Measurements from ENCODE around the gene ZHX3. TPM values are rescaled to one million over a fixed set of nuclear protein-coding genes. Genes with fewer than 3 reads are reported as not detected.

Gene ZHX3
- polyA plus RNA-seq, 3 donors: 0.58 to 3.2 (median 1.1) TPM

DNA sequence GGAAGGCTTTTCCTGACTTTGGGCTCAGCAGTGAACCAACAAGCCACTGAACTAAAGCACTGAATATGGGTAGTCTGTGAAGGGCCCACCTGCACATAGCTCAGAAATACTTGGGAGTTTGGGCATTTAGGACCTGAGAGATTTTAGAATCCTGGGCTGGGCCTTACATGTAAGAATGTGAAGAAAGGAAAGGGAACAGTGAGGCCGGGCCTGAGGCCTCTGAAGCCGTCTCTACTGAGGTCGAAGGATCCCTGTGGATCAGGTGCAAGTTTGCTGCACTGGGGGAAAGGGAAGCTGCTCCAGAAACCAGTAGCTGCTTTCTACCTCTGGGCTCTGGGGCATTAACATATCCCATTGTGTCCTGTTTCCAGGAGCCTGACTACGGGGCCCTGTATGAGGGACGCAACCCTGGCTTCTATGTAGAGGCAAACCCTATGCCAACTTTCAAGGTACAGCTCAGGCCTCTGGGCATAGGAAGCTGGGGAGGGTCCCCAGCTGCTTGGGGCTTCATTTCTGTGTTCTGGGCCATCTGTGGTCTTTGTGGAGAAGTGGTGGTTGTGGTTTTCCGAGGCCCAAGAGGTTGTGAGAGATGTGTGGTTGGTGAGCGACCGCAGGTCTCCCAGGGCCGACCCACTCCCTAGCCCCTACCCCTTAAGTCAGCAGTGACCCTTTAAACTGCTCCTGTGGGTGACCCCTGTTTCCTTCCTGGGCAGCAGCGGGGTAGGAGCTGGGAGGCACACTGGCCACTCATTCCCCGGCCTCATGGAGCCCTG is 149.9 kb downstream of the ZHX3 start:
- peaks cover 39 to 63% (median 41%) of the 10 kb centered on the region in 3 donors for H3K27me3 Mint-ChIP-seq (ENCODE audit: low read depth in 3 of 3)
- intact Hi-C loops (cut with micrococcal nuclease): no loop called here
- peaks cover 8 to 26% of the 10 kb centered on the region in 2 donors for H3K36me3 Mint-ChIP-seq
- no peak overlapping the region for H3K27ac Mint-ChIP-seq
- no peak overlapping the region for H3K4me3 Mint-ChIP-seq
- Histone ChIP-seq H3K4me2 (replicated peaks; ENCODE audit: extremely low read depth, low read length, poor library complexity, severe bottlenecking) (no peak overlapping the region), H4K20me1 (ENCODE audit: insufficient read depth, low read length) (no peaks in the 10 kb centered on the region), H3K27me3 (ENCODE audit: control insufficient read depth in 2 of 2, insufficient read depth in 2 of 2, low read length in 2 of 2) (peaks cover 0 to 6% of the 10 kb centered on the region in 2 donors), H3K9ac (ENCODE audit: insufficient read depth, low read length, poor library complexity, severe bottlenecking) (no peak overlapping the region), H3K4me3 (replicated peaks in 1 of 3; ENCODE audit: low read depth in 2 of 3, low read length in 3 of 3) (no peak overlapping the region), H3K79me2 (ENCODE audit: insufficient read depth, low read length) (no peaks in the 10 kb centered on the region), H3K9me3 (replicated peaks in 1 of 2; ENCODE audit: control insufficient read depth in 1 of 2, insufficient read depth in 1 of 2, low read length in 2 of 2) (no peaks in the 10 kb centered on the region), H2AFZ (ENCODE audit: insufficient read depth, low read depth, low read length, poor library complexity, severe bottlenecking) (no peak overlapping the region), H3K36me3 (replicated peaks in 1 of 2; ENCODE audit: control insufficient read depth in 1 of 2, insufficient read depth in 2 of 2, low read length in 2 of 2) (no peaks in the 10 kb centered on the region), H3K4me1 (ENCODE audit: control insufficient read depth in 1 of 2, insufficient read depth in 2 of 2, low read length in 2 of 2) (no peaks in the 10 kb centered on the region), H3K27ac (ENCODE audit: low read depth in 1 of 2, low read length in 2 of 2) (no peak overlapping the region)
- no peaks in the 10 kb centered on the region for H3K4me1 Mint-ChIP-seq
- DNase-seq: no peak
- TF ChIP-seq, protein P1, sequence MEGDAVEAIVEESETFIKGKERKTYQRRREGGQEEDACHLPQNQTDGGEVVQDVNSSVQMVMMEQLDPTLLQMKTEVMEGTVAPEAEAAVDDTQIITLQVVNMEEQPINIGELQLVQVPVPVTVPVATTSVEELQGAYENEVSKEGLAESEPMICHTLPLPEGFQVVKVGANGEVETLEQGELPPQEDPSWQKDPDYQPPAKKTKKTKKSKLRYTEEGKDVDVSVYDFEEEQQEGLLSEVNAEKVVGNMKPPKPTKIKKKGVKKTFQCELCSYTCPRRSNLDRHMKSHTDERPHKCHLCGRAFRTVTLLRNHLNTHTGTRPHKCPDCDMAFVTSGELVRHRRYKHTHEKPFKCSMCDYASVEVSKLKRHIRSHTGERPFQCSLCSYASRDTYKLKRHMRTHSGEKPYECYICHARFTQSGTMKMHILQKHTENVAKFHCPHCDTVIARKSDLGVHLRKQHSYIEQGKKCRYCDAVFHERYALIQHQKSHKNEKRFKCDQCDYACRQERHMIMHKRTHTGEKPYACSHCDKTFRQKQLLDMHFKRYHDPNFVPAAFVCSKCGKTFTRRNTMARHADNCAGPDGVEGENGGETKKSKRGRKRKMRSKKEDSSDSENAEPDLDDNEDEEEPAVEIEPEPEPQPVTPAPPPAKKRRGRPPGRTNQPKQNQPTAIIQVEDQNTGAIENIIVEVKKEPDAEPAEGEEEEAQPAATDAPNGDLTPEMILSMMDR (IDR thresholded peaks at IDR 0.05): no peak
- WGBS (ENCODE audit: insufficient coverage): 34% methylated on average over 4 of the region's 11 CpGs
- peaks cover 0 to 2% (median 0%) of the 10 kb centered on the region in 7 donors for H3K9me3 Mint-ChIP-seq

DNA sequence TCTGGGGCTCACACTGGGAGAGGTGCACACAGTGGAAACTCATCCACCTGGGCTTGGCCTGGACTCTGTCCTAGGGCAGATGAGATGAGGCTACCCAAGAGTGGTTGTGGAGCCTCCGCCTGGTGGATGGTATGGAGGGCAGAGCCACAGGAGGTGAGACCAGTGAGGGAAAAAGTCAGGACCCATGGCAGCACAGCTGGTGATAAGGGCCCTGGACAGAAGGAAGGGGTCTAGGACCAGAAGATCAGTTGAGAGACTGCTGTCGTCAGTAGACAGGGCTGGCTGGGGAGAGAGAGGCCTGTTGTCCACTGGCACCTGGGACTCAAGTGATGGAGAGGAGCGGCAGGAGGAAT is 150.4 kb downstream of the ZHX3 start:
- Histone ChIP-seq H3K9me3 (replicated peaks in 1 of 2; ENCODE audit: control insufficient read depth in 1 of 2, insufficient read depth in 1 of 2, low read length in 2 of 2) (no peaks in the 10 kb centered on the region), H3K4me2 (replicated peaks; ENCODE audit: extremely low read depth, low read length, poor library complexity, severe bottlenecking) (no peak overlapping the region), H3K27ac (ENCODE audit: low read depth in 1 of 2, low read length in 2 of 2) (no peak overlapping the region), H3K79me2 (ENCODE audit: insufficient read depth, low read length) (no peaks in the 10 kb centered on the region), H4K20me1 (ENCODE audit: insufficient read depth, low read length) (no peaks in the 10 kb centered on the region), H3K4me3 (replicated peaks in 1 of 3; ENCODE audit: low read depth in 2 of 3, low read length in 3 of 3) (no peak overlapping the region), H2AFZ (ENCODE audit: insufficient read depth, low read depth, low read length, poor library complexity, severe bottlenecking) (no peak overlapping the region), H3K9ac (ENCODE audit: insufficient read depth, low read length, poor library complexity, severe bottlenecking) (no peak overlapping the region), H3K27me3 (ENCODE audit: control insufficient read depth in 2 of 2, insufficient read depth in 2 of 2, low read length in 2 of 2) (peaks cover 0 to 6% of the 10 kb centered on the region in 2 donors), H3K4me1 (ENCODE audit: control insufficient read depth in 1 of 2, insufficient read depth in 2 of 2, low read length in 2 of 2) (no peaks in the 10 kb centered on the region), H3K36me3 (replicated peaks in 1 of 2; ENCODE audit: control insufficient read depth in 1 of 2, insufficient read depth in 2 of 2, low read length in 2 of 2) (no peaks in the 10 kb centered on the region)
- no peak overlapping the region for H3K4me3 Mint-ChIP-seq
- WGBS (ENCODE audit: insufficient coverage): 93% methylated on average over 3 of the region's 3 CpGs
- peaks cover 0 to 2% (median 0%) of the 10 kb centered on the region in 7 donors for H3K9me3 Mint-ChIP-seq
- H3K36me3 Mint-ChIP-seq: peaks cover 8 to 26% of the 10 kb centered on the region in 2 donors
- TF ChIP-seq, protein P1 (IDR thresholded peaks at IDR 0.05): no peak
- H3K27ac Mint-ChIP-seq: no peak overlapping the region
- H3K27me3 Mint-ChIP-seq (ENCODE audit: low read depth in 3 of 3): peaks cover 40 to 65% (median 43%) of the 10 kb centered on the region in 3 donors
- DNase-seq: no peak
- intact Hi-C loops (cut with micrococcal nuclease): no loop called here
- no peaks in the 10 kb centered on the region for H3K4me1 Mint-ChIP-seq

Measured in CD14-positive monocyte (primary cell).